Measurements from ENCODE around the gene KISS1R.
"Not testable (repeated sequence)": the region's sequence is repeated elsewhere in the genome, so short reads cannot be mapped to it uniquely, and the experiment has no call there.

Gene KISS1R

DNA sequence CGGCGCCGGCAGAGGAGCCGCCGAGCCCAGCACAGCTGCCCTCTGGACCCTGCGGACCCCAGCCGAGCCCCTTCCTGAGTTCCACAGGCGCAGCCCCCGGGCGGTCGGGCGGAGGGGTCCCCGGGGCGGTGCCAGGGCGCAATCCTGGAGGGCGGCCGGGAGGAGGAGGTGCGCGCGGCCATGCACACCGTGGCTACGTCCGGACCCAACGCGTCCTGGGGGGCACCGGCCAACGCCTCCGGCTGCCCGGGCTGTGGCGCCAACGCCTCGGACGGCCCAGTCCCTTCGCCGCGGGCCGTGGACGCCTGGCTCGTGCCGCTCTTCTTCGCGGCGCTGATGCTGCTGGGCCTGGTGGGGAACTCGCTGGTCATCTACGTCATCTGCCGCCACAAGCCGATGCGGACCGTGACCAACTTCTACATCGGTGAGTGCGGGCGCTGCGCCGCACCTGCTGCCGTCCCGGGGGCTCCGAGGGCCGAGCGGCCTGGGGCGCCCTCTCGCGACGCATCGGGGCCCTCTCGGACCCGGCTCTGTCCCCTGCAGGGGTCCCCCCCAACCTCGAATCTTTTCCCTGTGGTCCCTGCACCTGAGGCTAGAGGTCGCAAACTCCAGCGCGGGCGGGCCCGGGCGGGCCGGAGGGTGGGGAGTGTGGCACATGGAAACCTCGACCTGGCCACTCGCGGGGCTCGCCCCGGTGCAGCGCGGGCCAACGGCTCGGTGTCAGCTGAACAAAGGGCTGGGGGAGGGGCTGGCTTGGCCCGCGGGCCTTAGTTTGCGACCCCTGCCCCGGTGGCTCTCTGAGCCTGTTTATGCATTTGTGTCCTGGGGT, at the start of gene KISS1R:
Gene KISS1R (plus strand): TSS at position 11 of the 829 bp plus-strand sequence. CDS start 170 bp downstream, at position 181.
- no peak for DNase-seq

GRCh38 chr19:867855-868457, 49.2 kb upstream of the KISS1R start:
- no peak for DNase-seq

GRCh38 chr19:868458-869244, 48.5 kb upstream of the KISS1R start:
- DNase-seq, result no peak

DNA sequence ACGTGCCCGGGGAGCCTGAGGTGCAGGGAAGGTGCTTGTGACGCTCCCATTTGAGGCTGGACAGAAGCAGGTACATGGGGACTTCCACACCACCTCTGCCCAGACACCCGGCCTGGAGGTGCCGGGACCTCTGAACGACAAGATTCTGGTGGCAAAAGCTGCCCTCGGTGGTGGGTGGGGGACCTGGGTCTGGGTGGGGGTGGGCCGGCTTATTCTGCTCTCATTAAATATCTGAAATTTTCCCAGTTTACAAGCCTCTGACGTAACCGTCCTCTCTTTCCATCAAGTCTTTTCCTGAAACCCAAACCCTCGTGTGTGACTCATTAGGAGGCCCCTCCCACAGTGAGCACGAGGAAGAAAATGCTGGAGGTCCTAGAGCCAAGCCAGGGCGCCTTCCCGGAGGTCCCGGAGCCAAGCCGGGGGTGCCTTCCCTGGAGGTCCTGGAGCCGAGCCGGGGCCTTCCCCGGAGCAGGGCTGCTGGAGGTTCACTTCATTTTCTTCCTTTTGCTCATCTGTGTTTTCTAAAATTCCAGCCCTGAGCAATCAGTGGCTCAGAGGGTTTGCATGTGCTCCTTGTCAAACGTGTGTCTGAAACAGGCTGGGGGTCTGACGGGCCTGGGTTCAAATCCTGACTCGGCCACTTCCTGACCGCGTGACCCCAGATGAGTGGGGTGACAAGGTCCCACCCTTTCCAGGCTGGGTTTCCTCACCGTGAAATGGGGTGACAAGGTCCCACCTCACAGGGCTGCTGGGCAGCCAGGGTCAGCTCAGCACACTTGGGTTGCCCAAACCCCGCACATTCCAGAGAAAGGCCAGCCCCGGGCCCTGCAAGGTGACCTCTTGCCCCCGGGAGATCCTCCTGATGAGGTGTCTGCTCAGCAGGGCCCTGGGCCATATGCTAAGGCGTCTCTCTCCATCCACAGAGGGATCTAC, 47.6 kb upstream of the KISS1R start:
- DNase-seq, result peak; percentile 97

DNA sequence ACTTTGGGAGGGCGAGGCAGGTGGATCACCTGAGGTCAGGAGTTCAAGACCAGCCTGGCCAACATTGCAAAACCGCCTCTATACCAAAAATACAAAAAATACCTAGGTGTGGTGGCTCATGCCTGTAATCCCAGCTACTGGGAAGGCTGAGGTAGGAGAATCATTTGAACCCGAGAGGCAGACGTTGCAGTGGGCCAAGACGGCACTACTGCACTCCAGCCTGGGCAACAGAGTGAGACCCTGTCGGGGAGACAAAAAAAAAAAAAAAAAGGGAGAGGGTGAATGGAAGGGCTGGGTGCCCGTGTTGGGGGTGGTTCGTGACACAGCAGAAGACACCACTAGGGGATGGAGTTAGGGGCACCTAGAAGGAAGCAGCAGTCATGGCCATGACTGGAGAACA, 46.8 kb upstream of the KISS1R start:
- DNase-seq, result no peak

DNA sequence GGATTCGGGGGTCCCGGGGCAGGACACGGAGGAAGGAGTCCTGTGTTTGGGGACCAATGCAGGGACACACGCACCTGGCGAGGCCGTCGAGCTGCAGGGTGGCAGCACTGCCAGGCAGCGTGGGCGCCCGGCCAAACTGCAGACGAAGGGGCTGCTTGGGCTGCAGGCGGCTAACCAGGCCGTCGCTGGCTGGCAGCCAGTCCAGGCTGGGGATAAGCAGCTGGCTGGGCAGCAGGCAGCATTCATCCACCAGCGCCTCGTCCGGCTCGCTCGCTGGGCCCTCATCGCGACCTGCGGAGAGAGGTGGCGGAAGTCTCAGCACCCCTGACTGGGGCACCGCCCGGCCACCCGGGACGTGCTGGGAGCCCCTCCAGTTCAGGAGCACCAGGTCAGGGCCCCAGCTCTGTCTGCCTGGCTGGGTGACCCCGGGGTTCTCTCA, 46.2 kb upstream of the KISS1R start:
- DNase-seq, result no peak

DNA sequence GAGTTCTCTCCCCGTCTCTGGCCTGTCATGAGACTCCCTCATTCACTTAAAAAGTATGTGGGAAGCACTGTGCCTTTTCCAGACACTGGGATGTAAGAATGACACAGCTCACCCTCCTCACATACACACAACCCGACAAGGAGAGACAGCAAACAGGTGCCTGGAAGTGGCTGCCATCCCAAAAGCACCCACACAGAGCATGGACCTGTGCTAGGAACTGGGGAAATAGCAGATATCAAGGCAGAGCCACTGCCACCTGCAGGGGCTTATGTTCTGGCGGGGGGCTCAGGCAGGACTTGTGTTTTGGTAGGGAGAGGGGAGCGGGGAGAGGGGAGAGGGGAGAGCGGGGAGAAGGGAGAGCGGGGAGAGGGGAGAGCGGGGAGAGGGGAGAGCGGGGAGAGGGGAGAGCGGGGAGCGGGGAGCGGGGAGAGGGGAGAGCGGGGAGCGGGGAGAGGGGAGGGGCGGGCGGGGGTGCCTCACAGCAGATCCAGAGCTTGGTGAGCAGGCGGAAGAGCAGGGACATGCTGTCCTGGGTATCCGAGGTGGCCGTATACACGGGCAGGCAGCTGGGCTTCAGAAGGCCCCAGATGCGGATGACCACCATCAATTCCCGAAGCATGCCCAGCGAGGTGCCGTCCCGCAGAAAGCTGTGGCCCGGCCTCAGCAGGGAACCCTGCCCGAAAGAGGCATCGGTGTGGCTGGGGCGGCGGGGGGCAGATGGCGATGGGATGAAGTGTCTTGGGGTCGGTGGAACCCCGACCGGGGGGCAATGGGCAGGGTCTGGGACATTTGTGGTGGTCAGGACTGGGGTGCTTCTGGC, 45.5 kb upstream of the KISS1R start:
- no peak for DNase-seq

GRCh38 chr19:872266-872951, 44.7 kb upstream of the KISS1R start:
- peak; percentile 79 for DNase-seq

- DNase-seq, result peak; percentile 73
Measured at GRCh38 chr19:873084-873483, 44.0 kb upstream of the KISS1R start.

DNA sequence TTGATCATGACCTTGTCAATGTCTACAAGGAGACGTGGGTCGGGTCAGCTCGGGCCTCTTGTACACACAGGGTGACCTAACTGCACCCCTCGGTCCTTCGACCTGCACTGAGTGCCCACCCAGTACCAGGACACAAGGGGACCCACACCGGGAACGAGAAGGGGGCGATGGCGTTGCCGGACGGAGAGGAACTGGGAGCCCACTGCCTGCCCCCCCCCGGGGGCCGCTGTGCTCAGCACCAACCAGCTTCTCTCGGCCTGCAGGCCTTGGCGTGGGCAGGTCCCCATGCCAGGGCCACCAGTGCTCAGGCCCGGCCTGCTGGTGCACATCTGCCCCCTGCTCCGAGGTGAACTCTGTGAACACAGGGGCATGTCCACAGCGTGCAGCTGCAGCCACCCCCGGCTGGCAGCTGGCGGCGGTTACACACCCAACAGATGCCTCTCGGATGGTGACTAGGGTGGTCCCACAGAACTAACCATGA, 43.5 kb upstream of the KISS1R start:
- no peak for DNase-seq

GRCh38 chr19:875265-875879, 41.8 kb upstream of the KISS1R start:
- DNase-seq, result no peak

GRCh38 chr19:876089-876488, 41.0 kb upstream of the KISS1R start:
- DNase-seq, result no peak

DNA sequence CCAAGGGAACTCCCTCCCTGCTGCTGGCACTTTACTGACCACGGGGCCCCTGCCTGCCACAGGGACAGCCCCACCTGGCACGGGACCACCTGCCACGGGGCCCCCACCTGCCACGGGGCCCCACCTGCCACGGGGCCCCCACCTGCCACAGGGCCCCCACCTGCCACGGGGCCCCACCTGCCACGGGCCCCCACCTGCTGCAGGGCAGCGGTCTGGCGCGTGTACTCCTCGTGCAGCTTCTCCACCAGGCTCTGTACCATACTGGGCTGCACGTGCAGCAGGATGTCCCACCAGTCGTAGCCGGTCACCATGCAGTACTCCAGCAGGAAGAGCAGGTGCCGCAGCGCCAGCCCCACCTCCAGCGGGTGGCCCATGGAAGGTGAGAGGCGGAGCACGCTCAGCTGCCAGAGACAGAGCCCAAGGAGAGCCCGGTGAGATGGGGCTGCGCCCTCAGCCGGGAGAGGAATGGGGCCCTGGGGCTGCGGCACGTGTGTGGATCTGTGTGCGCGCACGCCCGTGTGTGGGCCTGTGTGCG, 40.3 kb upstream of the KISS1R start:
- DNase-seq, result no peak

DNA sequence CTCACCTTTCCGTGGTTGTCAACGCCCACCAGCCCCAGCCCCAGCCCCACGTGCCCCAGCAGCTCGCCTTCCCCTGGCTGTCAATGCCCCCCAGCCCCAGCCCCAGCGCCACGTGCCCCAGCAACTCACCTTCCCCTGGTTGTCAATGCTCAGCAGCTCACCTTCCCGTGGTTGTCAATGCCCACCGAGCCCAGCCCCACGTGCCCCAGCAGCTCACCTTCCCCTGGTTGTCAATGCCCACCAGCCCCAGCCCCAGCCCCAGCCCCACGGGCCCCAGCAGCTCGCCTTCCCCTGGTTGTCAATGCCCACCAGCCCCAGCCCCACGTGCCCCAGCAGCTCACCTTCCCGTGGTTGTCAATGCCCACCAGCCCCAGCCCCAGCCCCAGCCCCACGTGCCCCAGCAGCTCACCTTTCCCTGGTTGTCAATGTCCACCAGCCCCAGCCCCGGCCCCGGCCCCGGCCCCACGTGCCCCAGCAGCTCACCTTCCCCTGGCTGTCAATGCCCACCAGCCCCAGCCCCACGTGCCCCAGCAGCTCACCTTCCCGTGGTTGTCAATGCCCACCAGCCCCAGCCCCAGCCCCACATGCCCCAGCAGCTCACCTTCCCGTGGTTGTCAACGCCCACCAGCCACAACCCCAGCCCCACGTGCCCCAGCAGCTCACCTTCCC, 39.0 kb upstream of the KISS1R start:
- not testable (repeated sequence) for DNase-seq

GRCh38 chr19:878751-879561, 38.2 kb upstream of the KISS1R start:
- not testable (repeated sequence) for DNase-seq

- DNase-seq, result no peak
Measured at GRCh38 chr19:879711-880438, 37.3 kb upstream of the KISS1R start.

DNA sequence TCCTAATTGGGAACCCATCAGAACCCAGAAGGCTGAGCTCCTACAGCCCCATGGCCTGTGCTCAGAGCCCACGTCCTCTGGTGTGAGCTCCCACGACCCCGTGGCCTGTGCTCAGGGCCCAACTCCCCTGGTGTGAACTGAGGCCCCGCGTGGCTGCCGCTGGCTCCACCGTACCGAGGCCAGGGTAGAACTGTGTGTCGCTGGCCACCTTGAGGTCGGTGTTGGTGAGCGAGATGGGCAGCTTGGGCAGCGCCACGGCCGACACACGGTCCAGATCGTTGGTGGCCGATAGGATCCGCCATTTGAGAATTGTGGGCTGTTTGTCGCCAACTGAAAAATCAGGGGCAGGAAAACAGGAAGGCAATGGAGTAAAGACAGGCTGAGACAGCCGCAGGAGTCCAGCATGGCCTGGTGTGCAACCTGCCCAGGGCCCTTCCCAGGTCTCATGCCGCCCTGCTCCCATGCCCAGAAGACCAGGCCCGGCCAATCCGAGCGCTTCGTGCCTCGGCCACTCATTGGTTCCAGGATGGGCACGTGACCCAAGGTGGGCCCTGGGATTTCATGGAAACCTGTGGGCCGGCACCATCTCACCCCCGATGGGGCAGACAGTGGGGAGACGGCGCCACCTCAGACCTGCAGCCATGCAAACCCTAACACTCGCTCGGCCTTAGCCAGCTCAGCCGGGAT, 35.6 kb upstream of the KISS1R start:
- no peak for DNase-seq

All from fibroblast of skin of right biceps (primary cell).